Activated CD8-positive, alpha-beta memory T cell treated with anti-CD3 and anti-CD28 coated beads, Interleukin-2, amount 10 ng/mL, durations not matched to agents 7 days and 5 days (primary cell): ENCODE data around the gene STK32C. TPM values are rescaled to one million over a fixed set of nuclear protein-coding genes. Genes with fewer than 3 reads are reported as not detected.
"Not testable (repeated sequence)": the region's sequence is repeated elsewhere in the genome, so short reads cannot be mapped to it uniquely, and the experiment has no call there.

Experiments
- ATAC-seq: fragments of 150-1000 bp; cut with Tn5 transposase; one replicate; pipeline ENCODE4 v1.10.0; 2021; ENCODE audit warnings: moderate library complexity
- CTCF ChIA-PET: fragments of 350-600 bp; sonication (Branson Sonifier 250); formaldehyde crosslinking; loops from one replicate; lab custom pipeline; 2021; ENCODE audit warnings: antibody characterized with exemption; lab: Charles Lee
- DNase-seq: peaks from one replicate; pipeline ENCODE4 v3.0.0-alpha.2; 2020
- H3K27ac Mint-ChIP-seq: one replicate; pipeline ENCODE4 v1.8.0; 2021; ENCODE audit warnings: mild to moderate bottlenecking, mixed read lengths
- H3K27me3 Mint-ChIP-seq: one replicate; pipeline ENCODE4 v1.8.0; 2021; ENCODE audit warnings: mixed read lengths
- H3K36me3 Mint-ChIP-seq: one replicate; pipeline ENCODE4 v1.8.0; 2021; ENCODE audit warnings: mild to moderate bottlenecking, mixed read lengths
- H3K4me1 Mint-ChIP-seq: one replicate; pipeline ENCODE4 v1.8.0; 2021; ENCODE audit warnings: mixed read lengths
- H3K4me3 Mint-ChIP-seq: one replicate; pipeline ENCODE4 v1.8.0; 2021; ENCODE audit warnings: mild to moderate bottlenecking, moderate library complexity, mixed read lengths
- H3K9me3 Mint-ChIP-seq: one replicate; pipeline ENCODE4 v1.8.0; 2022; ENCODE audit warnings: low read depth, mixed read lengths
- total RNA-seq, 2 experiments: library from RNA; stranded (reverse); gene quantifications; one replicate each; pipeline ENCODE4 v1.2.3, GENCODE V29; 2021

STK32C gene
- total RNA-seq, 2 experiments from 2014 or later: 11.6 to 15.9 TPM

DNA sequence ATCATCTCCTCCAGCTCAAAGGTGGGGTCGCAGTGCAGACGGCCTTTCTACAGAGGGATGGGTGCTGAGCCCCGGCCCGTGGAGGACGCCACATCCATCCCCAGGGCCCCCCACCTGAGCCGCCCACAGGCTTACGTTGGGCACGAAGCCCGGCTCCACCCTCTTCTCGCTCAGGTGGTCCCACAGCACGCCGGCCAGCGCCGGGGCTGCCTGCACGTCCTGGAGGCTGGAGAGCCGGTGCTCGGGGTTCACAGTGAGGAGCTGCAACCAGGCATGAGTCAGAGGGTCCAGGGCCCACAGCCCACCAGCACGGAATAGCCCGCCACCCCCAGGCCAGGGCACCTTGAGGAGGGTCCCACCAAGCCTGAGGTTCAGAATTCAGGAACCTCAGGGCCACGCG is 85.0 kb downstream of the STK32C start:
- ATAC-seq (no peak), DNase-seq (no peak)
- no peak overlapping the region for H3K4me3 Mint-ChIP-seq
- H3K27me3 Mint-ChIP-seq: no peaks in the 10 kb centered on the region
- CTCF ChIA-PET: interaction anchor here (1.5 kb wide), 1 partner anchor 231 kb away, joined by 3 read pairs; no protein-coding TSS in a partner anchor
- H3K27ac Mint-ChIP-seq: no peak overlapping the region
- peaks cover under 1% of the 10 kb centered on the region for H3K9me3 Mint-ChIP-seq
- H3K36me3 Mint-ChIP-seq: no peaks in the 10 kb centered on the region
- peaks cover 5% of the 10 kb centered on the region for H3K4me1 Mint-ChIP-seq

- ATAC-seq, H3K27me3 Mint-ChIP-seq, H3K9me3 Mint-ChIP-seq, H3K4me3 Mint-ChIP-seq, H3K36me3 Mint-ChIP-seq, H3K4me1 Mint-ChIP-seq, H3K27ac Mint-ChIP-seq, DNase-seq, CTCF ChIA-PET: not testable (repeated sequence)
Measured at GRCh38 chr10:132220996-132221395, 86.8 kb downstream of the STK32C start.

DNA sequence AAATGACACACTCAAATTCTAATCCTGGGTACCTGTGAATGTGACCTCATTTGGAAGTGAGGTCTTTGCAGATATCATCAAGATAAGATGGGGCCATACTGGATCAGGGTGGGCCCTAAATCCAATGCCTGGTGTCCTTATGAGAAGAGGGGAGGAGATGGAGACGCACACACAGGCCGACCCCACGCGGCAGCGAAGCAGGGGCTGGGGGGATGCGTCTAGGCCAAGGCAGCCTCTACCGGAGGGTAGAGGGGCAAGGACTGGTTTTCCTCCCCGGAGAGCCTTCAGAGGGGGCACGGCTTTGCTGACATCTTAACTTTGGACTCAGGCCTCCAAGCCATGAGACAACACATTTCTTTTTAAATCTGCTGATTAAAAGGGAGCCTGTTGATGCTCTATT is 87.7 kb downstream of the STK32C start:
- H3K4me1 Mint-ChIP-seq: no peaks in the 10 kb centered on the region
- ATAC-seq: no peak
- H3K9me3 Mint-ChIP-seq: peaks cover 10% of the 10 kb centered on the region
- peaks cover 4% of the 10 kb centered on the region for H3K36me3 Mint-ChIP-seq
- no peaks in the 10 kb centered on the region for H3K27me3 Mint-ChIP-seq
- CTCF ChIA-PET: no interaction called here
- H3K27ac Mint-ChIP-seq: no peak overlapping the region
- no peak overlapping the region for H3K4me3 Mint-ChIP-seq
- DNase-seq: no peak

- Mint-ChIP-seq H3K27me3 (no peaks in the 10 kb centered on the region), H3K4me3 (no peak overlapping the region), H3K27ac (no peak overlapping the region), H3K9me3 (peaks cover 10% of the 10 kb centered on the region), H3K4me1 (no peaks in the 10 kb centered on the region), H3K36me3 (peaks cover 4% of the 10 kb centered on the region)
- no peak for DNase-seq
- no peak for ATAC-seq
- CTCF ChIA-PET: no interaction called here
Measured at GRCh38 chr10:132219486-132219885, 88.3 kb downstream of the STK32C start.

- ATAC-seq, H3K4me3 Mint-ChIP-seq, H3K4me1 Mint-ChIP-seq, H3K27me3 Mint-ChIP-seq, DNase-seq, H3K27ac Mint-ChIP-seq, CTCF ChIA-PET, H3K36me3 Mint-ChIP-seq: not testable (repeated sequence)
- H3K9me3 Mint-ChIP-seq: peaks cover 15% of the 10 kb centered on the region
Measured at GRCh38 chr10:132216441-132216840, 91.3 kb downstream of the STK32C start.

DNA sequence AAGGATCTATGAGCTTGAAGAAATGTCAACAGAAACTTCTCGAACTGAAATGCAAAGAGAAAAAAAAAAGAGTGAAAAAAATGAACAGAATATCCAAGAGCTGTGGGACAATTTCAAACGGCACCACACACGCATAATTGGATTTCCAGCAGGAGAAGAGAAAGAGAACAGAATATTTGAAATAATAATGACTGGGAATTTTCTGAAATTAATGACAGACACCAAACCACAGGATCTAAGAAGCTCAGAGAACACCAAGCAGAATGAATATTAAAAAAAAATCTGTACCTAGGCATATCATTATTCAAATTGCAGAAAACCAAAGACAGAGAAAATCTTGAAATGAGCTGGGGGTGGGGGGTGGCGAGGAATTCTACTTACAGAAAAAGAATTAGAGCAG is 93.8 kb downstream of the STK32C start:
- ATAC-seq (no peak), DNase-seq (no peak)
- Mint-ChIP-seq H3K9me3 (peaks cover 15% of the 10 kb centered on the region), H3K4me3 (no peak overlapping the region), H3K27me3 (no peaks in the 10 kb centered on the region), H3K27ac (no peak overlapping the region), H3K36me3 (peaks cover 4% of the 10 kb centered on the region), H3K4me1 (no peaks in the 10 kb centered on the region)
- CTCF ChIA-PET: no interaction called here

GRCh38 chr10:132212816-132213215 is 94.9 kb downstream of the STK32C start:
- Mint-ChIP-seq H3K4me3 (no peak overlapping the region), H3K27ac (no peak overlapping the region), H3K27me3 (no peaks in the 10 kb centered on the region), H3K4me1 (no peaks in the 10 kb centered on the region), H3K9me3 (peaks cover 15% of the 10 kb centered on the region), H3K36me3 (peaks cover 4% of the 10 kb centered on the region)
- no peak for DNase-seq
- no peak for ATAC-seq
- CTCF ChIA-PET: no interaction called here

- no peak overlapping the region for H3K27ac Mint-ChIP-seq
- ATAC-seq (no peak), DNase-seq (no peak)
- no peak overlapping the region for H3K4me3 Mint-ChIP-seq
- no peaks in the 10 kb centered on the region for H3K4me1 Mint-ChIP-seq
- H3K36me3 Mint-ChIP-seq: peaks cover 1% of the 10 kb centered on the region
- no peaks in the 10 kb centered on the region for H3K27me3 Mint-ChIP-seq
- H3K9me3 Mint-ChIP-seq: peaks cover 9% of the 10 kb centered on the region
- CTCF ChIA-PET: no interaction called here
Measured at GRCh38 chr10:132211246-132211645, 96.5 kb downstream of the STK32C start.

- Mint-ChIP-seq H3K36me3 (peaks cover 1% of the 10 kb centered on the region), H3K4me3 (no peak overlapping the region), H3K9me3 (peaks cover 9% of the 10 kb centered on the region), H3K27me3 (no peaks in the 10 kb centered on the region), H3K4me1 (no peaks in the 10 kb centered on the region), H3K27ac (no peak overlapping the region)
- ATAC-seq (no peak), DNase-seq (no peak)
- CTCF ChIA-PET: no interaction called here
Measured at GRCh38 chr10:132210766-132211165, 97.0 kb downstream of the STK32C start.

DNA sequence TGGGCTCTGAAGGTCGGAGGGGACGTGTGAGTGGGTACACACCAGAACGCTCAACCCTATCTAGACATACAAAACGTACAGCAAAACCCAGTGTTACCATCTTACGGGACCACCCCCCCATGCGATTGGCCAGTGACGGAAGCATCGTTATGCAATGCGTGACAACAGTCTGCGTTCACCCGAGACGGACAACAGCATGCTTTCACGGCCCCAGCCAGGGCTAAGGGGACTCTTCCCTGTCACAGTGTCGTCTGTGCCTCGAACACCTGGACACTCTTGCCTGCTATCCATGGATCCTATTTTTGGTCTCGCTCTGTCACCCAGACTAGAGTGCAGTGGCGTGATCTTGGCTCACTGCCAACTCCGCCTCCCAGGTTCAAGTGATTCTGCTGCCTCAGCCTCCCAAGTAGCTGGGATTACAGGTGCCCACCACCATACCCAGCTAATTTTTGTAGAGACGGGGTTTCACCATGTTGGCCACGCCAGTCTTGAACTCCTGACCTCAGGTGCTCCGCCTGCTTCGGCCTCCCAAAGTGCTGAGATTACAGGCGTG is 97.7 kb downstream of the STK32C start:
- Mint-ChIP-seq H3K4me1 (no peaks in the 10 kb centered on the region), H3K4me3 (no peak overlapping the region), H3K36me3 (no peaks in the 10 kb centered on the region), H3K27ac (no peak overlapping the region), H3K9me3 (peaks cover 4% of the 10 kb centered on the region), H3K27me3 (no peaks in the 10 kb centered on the region)
- no peak for DNase-seq
- no peak for ATAC-seq
- CTCF ChIA-PET: no interaction called here

GRCh38 chr10:132209130-132209529 is 98.6 kb downstream of the STK32C start:
- H3K27me3 Mint-ChIP-seq: no peaks in the 10 kb centered on the region
- H3K4me3 Mint-ChIP-seq: no peak overlapping the region
- H3K36me3 Mint-ChIP-seq: no peaks in the 10 kb centered on the region
- no peak for DNase-seq
- H3K4me1 Mint-ChIP-seq: no peaks in the 10 kb centered on the region
- H3K9me3 Mint-ChIP-seq: peaks cover 4% of the 10 kb centered on the region
- CTCF ChIA-PET: no interaction called here
- no peak for ATAC-seq
- H3K27ac Mint-ChIP-seq: no peak overlapping the region

GRCh38 chr10:132208462-132209050 is 99.2 kb downstream of the STK32C start:
- H3K36me3 Mint-ChIP-seq: no peaks in the 10 kb centered on the region
- ATAC-seq (no peak), DNase-seq (no peak)
- H3K27ac Mint-ChIP-seq: no peak overlapping the region
- CTCF ChIA-PET: no interaction called here
- no peak overlapping the region for H3K4me3 Mint-ChIP-seq
- H3K9me3 Mint-ChIP-seq: peaks cover under 1% of the 10 kb centered on the region
- no peaks in the 10 kb centered on the region for H3K4me1 Mint-ChIP-seq
- no peaks in the 10 kb centered on the region for H3K27me3 Mint-ChIP-seq

- no peaks in the 10 kb centered on the region for H3K27me3 Mint-ChIP-seq
- no peak overlapping the region for H3K27ac Mint-ChIP-seq
- CTCF ChIA-PET: no interaction called here
- DNase-seq (no peak), ATAC-seq (no peak)
- no peaks in the 10 kb centered on the region for H3K4me1 Mint-ChIP-seq
- no peaks in the 10 kb centered on the region for H3K9me3 Mint-ChIP-seq
- no peaks in the 10 kb centered on the region for H3K36me3 Mint-ChIP-seq
- no peak overlapping the region for H3K4me3 Mint-ChIP-seq
Measured at GRCh38 chr10:132207536-132208461, 100.0 kb downstream of the STK32C start.
